HG03442 (cell line): ENCODE results near the gene SIT1.
A peak's percentile ranks its signal among the peaks of the same experiment; 100 is the strongest.
"Not testable (repeated sequence)": the region's sequence is repeated elsewhere in the genome, so short reads cannot be mapped to it uniquely, and the experiment has no call there.

ENCODE experiments used
- ATAC-seq: cut with Tn5 transposase; IDR thresholded peaks from one replicate; pipeline ENCODE4 v1.9.1; 2021; ENCODE audit warnings: mild to moderate bottlenecking, moderate library complexity; ENCODE audit not compliant: unreplicated experiment

Gene SIT1

DNA sequence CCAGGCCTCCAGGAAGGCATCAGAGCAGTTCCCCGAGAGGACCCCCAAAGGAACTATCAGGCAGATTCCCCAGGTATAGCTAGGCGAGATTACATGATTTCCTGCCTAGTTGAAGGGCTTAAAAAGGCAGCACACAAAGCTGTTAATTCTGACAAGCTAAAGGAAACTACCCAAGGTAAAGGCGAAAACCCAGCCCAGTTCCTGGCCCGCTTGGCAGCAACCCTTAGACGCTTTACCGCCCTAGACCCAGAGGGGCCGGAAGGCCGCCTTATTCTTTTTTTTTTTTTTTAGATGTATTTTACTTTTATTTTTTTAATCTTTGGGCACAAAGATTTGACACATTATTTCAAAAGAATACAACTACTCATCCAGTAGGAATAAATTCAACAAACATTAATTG lies 12.0 kb downstream of the SIT1 start:
- ATAC-seq: not testable (repeated sequence)

- not testable (repeated sequence) for ATAC-seq
Observed at GRCh38 chr9:35637427-35637955, 13.2 kb downstream of the SIT1 start.

DNA sequence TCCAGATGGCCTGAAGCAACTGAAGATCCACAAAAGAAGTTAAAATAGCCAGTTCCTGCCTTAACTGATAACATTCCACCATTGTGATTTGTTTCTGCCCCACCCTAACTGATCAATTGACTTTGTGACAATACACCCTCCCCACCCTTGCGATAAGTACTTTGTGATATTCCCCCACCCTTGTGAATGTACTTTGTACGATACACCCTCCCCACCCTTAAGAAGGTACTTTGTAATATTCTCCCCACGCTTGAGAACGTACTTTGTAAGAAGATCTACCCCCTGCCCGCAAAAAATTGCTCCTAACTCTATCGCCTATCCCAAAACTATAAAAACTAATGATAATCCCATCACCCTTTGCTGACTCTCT lies 13.9 kb downstream of the SIT1 start:
- ATAC-seq: not testable (repeated sequence)

- no peak for ATAC-seq
Observed at GRCh38 chr9:35636135-35636876, 14.4 kb downstream of the SIT1 start.

- no peak for ATAC-seq
Observed at GRCh38 chr9:35635730-35636129, 15.0 kb downstream of the SIT1 start.

- no peak for ATAC-seq
Observed at GRCh38 chr9:35629597-35629996, 21.1 kb downstream of the SIT1 start.

- no peak for ATAC-seq
Observed at GRCh38 chr9:35628389-35628991, 22.2 kb downstream of the SIT1 start.

DNA sequence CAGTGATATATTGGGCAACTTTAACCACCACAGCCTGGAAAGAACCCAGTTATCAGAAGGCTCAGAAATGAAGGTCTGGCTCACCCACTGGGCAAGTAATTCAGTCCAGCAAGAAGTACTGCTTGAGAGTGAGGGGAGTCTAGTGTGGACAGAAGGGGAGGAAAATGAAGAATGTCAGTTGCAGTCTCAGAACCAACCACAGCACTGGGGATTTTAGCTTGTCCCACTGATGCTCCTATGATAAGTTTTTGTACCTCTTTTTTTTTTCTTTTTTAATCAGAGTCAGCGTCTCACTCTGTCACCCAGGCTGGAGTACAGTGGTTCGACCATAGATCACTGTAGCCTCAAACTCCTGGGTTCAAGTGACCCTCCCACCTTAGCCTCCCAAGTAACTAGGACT lies 23.2 kb downstream of the SIT1 start:
- no peak for ATAC-seq

- ATAC-seq: peak; percentile 43
Observed at GRCh38 chr9:35619800-35620158, 31.0 kb downstream of the SIT1 start.

DNA sequence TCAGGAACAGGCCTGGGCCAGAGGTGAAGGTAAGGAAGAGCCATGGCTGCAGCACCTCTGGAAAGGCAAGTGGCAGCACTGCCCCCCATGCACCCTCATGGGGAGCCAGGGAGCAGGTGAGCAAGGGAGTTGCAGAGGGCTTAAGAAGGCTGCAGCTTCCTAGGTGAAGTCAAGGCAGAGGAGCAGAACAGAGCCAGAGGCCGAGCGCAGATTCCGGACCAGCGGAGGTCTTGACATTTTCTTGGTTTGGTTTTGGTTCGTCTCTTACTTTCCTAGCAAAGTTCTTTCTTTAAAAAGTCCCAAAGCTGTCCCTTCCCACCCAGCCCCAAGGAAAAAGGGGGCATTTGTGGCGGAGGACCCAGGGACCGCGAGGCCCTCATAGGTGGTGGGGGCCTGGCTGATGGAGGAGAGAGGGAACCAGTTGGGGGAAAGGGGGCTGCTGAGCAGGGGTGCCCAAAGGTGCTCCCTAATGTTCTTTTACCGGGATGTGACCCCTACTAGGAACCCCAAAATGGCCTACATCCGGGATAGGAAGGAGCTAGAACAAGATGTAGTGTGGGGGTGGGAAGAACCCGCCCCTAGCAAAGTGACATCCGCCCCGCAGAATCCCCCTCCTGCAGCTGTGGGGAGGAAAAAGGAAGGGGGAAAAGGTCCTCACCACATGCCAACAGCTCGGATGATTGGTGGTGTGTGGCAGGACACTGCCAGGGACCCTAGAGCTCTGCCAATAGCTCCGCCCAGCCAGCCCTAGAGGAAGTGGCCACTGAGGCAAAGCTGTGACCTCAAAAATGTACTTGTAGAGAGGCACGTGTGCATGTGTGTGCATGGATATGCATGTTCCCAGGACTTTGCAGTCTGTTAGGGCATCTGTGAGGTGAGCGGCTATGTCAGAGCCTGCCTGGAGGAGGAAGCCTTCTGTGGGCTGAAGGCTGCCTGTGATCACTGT lies 31.6 kb downstream of the SIT1 start:
- peak; percentile 47 for ATAC-seq

- no peak for ATAC-seq
Observed at GRCh38 chr9:35618325-35618727, 32.4 kb downstream of the SIT1 start, which contains the start of gene CD72. CD72 (minus strand) TSS chr9:35618413; CDS start chr9:35618303, 110 bp downstream.

- no peak for ATAC-seq
Observed at GRCh38 chr9:35617548-35617947, 33.2 kb downstream of the SIT1 start.

DNA sequence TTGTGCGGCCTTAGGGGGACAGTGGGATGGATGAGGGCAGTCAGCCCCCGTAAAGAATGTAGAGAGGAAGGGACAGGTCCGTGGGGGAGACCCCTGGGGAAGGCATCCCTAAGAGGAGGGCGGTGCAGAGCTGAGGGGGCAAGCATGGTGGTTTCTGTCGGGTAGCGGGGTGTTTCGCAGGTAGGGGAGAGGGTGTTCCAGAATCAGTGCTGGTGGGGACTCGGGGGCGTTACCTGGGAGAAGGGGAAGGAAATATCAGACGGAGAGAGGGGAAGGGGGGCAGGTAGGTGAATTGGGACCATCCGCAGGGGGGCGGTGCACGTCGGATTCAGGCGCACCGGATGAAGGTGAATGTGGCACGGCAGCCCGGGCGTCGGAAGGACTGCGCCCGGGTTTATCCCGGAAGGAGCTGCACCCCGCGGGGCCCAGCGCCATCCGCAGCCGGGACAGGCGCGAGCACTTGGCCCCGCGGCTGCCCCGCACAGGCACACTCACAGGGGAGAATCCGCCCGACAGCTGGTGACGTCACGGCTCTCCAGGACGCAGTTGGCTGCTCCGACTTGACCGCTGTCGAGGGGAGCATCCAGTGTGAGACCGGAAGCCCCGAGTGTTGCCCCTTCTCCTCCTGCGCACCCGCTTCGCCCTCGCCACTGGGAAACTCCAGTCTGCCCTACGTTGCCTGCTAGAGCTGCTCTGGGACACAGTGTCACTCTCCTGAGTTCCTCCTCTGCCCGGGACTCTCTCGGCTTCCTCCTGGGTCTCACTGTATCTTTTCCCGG lies 33.9 kb downstream of the SIT1 start:
- peak; percentile 40 for ATAC-seq

- no peak for ATAC-seq
Observed at GRCh38 chr9:35615981-35616680, 34.6 kb downstream of the SIT1 start.

DNA sequence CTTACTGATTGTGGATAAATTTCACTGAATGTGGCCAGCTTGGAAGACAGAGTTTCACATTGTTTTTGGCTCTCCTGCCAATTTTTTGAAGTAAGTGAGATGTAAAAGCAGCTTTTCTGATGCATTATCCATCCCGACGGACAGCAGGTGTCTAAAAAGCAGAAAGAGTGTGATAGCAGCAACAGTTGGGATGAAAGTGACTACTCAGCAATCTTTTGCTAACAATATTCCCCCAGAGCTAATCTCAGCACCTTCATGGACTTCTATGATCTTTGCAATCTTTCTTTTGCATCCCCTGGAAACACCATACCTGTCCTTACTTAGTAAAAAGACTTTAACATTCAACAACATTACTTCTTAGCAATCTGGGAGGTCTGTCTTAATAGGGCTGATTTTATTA lies 37.9 kb downstream of the SIT1 start:
- ATAC-seq: no peak

DNA sequence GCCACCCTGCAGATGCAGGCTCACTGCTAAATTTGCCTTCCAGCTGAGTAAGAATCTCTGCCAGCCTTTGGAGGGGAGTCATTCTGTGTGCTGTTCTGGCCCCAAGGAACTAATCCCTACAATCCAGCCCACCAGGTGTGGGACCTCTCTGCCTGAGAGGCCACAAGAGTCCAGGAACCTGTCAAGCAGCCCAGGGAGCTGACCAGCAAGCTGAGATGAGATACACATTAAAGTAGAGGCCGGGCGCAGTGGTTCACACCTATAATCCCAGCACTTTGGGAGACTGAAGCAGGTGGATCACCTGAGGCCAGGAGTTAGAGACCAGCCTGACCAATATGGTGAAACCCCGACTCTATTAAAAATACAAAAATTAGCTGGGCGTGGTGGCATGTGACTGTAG lies 38.7 kb downstream of the SIT1 start:
- not testable (repeated sequence) for ATAC-seq

DNA sequence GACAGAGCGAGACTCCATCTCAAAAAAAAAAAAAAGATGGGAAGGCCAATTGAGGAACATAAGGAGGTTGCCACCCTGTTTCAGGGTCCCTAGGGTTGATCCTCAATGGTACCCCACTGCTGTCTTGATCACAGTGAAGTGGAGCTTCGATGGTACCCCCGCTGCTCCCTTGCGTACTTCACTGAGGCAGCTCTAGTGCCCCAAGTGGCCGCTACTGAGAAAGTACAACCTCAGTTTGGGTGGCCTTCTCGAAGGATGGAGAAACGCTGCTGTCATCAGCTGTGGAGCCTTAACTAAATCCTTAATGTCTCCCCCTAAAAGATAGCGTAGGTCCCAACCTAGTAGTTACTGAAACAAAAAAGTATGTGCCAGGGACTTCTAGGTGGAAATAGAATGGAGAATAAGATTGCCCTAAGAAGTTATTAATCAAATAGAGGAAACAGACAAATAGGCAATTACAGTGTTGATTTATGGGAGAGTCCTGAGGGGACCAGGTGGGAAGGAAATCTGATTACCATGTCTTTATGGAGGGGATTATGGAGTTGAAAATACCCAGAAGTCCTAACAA lies 39.4 kb downstream of the SIT1 start:
- ATAC-seq: no peak

DNA sequence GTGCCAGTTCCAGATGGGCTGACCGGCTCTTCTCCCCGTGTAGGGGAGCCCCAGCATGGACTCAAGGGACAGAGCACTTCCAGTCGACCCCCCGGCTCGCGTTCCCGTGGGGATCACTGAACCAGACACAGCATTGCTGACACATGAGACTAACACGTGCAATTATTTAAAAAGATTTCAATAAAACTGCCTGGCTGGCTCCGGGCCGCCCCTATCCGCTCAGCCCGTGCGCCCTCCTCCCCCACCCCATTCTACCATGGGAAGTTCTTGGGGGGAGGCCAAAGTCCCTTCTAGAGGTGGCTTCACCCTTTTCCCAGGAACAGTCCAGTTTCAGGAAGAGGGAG lies 40.9 kb downstream of the SIT1 start:
- ATAC-seq: no peak

DNA sequence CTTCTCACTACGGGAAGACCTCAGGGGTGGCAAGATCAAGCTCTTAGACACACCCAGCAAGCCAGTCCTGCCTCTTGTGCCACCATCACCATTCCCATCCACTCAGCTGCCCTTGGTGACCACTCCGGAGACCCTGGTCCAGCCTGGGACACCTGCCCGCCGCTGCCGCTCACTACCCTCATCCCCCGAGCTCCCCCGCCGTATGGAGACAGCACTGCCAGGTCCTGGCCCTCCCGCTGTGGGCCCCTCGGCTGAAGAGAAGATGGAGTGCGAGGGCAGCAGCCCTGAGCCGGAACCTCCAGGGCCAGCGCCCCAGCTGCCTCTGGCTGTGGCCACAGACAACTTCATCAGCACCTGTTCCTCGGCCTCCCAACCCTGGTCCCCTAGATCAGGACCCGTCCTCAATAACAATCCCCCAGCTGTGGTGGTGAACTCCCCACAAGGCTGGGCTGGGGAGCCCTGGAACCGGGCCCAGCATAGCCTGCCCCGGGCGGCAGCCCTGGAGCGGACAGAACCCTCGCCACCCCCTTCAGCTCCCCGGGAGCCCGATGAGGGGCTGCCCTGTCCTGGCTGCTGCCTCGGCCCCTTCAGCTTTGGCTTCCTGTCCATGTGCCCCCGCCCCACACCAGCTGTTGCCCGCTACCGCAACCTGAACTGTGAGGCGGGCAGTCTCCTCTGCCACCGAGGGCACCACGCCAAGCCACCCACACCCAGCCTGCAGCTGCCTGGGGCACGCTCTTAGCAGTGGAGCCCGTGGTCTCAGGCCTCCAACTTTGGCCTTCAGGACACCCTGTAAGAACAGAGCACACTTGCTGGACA lies 41.5 kb downstream of the SIT1 start:
- ATAC-seq: no peak
